ENCODE data around the gene PAWR.

PAWR gene

DNA sequence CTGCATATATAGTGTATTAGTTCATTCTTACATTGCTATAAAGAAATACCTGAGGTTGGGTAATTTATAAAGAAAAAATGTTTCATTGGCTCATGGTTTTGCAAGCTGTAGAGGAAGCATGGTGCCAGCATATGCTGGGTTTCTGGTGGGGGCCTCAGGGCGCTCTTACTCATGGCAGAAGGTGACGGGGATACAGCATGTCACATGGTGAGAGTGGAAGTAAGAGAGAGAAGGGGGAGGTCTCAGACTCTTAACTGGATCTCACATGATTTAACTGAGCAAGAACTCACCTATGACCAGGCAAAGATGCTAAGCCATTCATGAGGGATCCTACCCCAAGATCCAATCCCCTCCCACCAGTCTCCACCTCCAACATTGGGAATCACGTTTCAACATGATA, 15.9 kb upstream of the PAWR start:
- Histone ChIP-seq H3K4me1 (no peaks in the 10 kb centered on the region), H3K36me3 (no peaks in the 10 kb centered on the region), H3K4me2 (no peak overlapping the region), H3K9me3 (replicated peaks in 1 of 11) (peaks cover 7 to 14% (median 11%) of the 10 kb centered on the region in 11 experiments; a peak in 21 of 22 replicates), H3K27ac (no peak overlapping the region), H3K27me3 (no peaks in the 10 kb centered on the region), H4K20me1 (no peaks in the 10 kb centered on the region), H3K4me3 (no peak overlapping the region), H3K9ac (no peak overlapping the region)
- no peak for TF ChIP-seq Cebpa-rat (IDR thresholded peaks at IDR 0.05)

DNA sequence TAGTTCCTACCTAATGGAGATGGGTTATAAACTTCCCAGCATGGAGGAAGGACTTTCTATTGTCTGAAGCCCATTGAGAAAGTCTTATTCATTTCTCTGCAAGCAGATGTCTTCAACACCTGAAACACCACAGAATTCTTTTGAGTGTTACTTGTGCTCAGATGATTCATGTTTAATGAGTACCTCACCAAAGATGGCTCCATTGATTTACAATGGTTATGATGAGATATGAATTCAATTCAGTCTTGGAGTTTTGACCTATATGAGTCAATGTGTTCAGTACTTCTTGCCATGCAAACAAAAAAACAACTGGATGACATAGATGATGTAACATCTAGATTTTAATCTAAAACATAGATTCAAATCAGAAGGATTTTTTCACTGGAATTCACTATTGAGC, 15.4 kb upstream of the PAWR start:
- H3K36me3 ChIP-seq = no peaks in the 10 kb centered on the region
- no peak overlapping the region for H3K9ac ChIP-seq
- H3K9me3 ChIP-seq (replicated peaks in 1 of 11) = peaks cover 6 to 8% (median 7%) of the 10 kb centered on the region in 11 experiments; a peak in 21 of 22 replicates
- no peak for TF ChIP-seq Cebpa-rat (IDR thresholded peaks at IDR 0.05)
- no peaks in the 10 kb centered on the region for H4K20me1 ChIP-seq
- no peak overlapping the region for H3K27ac ChIP-seq
- H3K4me2 ChIP-seq = no peak overlapping the region
- no peaks in the 10 kb centered on the region for H3K27me3 ChIP-seq
- H3K4me3 ChIP-seq = no peak overlapping the region
- no peaks in the 10 kb centered on the region for H3K4me1 ChIP-seq

DNA sequence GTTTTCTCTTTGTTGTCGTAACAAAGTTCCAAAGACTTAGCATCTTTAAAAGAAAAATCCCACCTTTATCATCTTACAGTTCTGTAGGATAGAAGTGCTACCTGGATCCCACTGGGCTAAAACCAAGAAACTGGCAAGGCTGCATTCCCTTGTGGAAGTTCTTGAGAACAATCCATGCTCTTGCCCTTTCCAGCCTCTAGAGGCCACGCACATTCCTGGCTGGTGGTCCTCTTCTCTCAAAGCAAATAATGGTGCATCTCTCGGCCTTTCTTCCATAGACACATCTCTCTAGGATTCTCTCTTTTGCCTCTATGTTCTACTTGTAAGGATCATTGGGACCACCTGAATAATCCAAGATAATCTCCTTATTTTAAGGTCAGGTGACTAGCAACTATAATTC, 8.2 kb upstream of the PAWR start:
- no peak overlapping the region for H3K27ac ChIP-seq
- H3K36me3 ChIP-seq = no peaks in the 10 kb centered on the region
- no peaks in the 10 kb centered on the region for H3K4me1 ChIP-seq
- H3K9me3 ChIP-seq (replicated peaks in 1 of 11) = no peaks in the 10 kb centered on the region
- H3K4me2 ChIP-seq = no peak overlapping the region
- no peak overlapping the region for H3K9ac ChIP-seq
- no peak overlapping the region for H3K4me3 ChIP-seq
- no peak for TF ChIP-seq Cebpa-rat (IDR thresholded peaks at IDR 0.05)
- H3K27me3 ChIP-seq = no peaks in the 10 kb centered on the region
- no peaks in the 10 kb centered on the region for H4K20me1 ChIP-seq

DNA sequence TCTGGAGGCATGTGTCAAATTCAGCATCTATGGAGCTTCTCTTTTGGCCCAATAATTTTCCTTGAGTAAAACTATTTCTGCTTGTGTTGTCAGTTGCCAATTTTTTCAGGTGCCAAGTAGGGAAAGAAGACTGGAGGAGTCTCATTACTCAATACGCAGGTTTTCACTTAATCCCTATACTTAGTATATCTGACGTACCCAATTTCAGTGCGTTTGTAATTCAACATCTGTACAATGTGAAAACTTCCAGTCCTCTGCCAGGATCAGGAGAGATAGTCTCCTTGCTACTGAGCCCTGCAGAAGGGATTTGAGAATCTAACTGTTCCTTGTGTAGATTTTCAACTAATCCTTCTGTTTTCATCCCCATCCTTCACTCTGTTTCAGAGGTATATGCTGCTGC, 5.7 kb upstream of the PAWR start:
- Histone ChIP-seq H3K9ac (no peak overlapping the region), H3K4me3 (no peak overlapping the region), H3K4me2 (no peak overlapping the region), H3K9me3 (replicated peaks in 1 of 11) (no peaks in the 10 kb centered on the region), H3K4me1 (peaks cover 0 to 4% (median under 1%) of the 10 kb centered on the region in 10 experiments; a peak in 3 of 20 replicates), H3K27ac (no peak overlapping the region), H3K27me3 (peaks cover 21 to 24% (median 23%) of the 10 kb centered on the region in 11 experiments), H3K36me3 (no peaks in the 10 kb centered on the region), H4K20me1 (peaks cover 0 to 10% (median 0%) of the 10 kb centered on the region in 11 experiments; a peak in 3 of 22 replicates)
- TF ChIP-seq Cebpa-rat (IDR thresholded peaks at IDR 0.05) = no peak

DNA sequence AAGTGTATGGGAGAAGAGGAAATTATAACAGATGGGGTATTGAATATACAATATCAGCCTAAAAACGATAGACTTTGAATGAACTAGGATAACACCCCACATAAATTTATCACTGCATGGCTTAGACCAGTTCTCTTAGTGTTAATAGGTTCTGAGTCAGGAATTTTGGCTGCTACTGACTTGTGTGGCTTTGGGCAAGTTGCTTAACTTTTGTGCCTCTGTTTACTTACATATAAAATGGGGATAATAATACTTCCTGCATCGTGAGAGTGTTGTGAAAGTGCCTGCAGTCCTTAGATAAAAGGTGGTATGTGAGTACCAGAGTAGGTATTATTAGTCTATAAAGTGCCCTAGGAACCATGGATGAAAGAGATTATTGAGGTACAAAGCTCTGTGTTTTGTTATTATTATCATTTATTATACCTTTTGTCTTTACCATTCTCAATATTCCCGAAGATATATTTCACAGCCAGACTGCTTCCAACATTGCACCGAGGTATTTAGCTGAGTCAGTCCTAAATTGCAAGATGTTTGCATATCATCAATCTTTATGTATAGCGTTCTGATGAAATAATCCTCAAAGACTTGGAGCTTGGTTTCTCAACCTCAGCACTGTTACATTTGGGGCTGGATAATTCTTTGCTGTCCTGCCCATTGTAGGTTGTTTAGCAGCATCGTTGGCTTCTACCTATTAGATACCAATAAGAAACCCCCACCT, 2.3 kb upstream of the PAWR start:
- Histone ChIP-seq H3K4me3 (no peak overlapping the region), H4K20me1 (peaks cover 0 to 10% (median 0%) of the 10 kb centered on the region in 11 experiments; a peak in 3 of 22 replicates), H3K4me1 (peaks cover under 1 to 20% (median 10%) of the 10 kb centered on the region in 10 experiments; a peak in 14 of 20 replicates), H3K9me3 (replicated peaks in 1 of 11) (no peaks in the 10 kb centered on the region), H3K9ac (no peak overlapping the region), H3K36me3 (no peaks in the 10 kb centered on the region), H3K27me3 (peaks cover 52 to 58% (median 56%) of the 10 kb centered on the region in 11 experiments), H3K27ac (no peak overlapping the region), H3K4me2 (no peak overlapping the region)
- TF ChIP-seq Cebpa-rat (IDR thresholded peaks at IDR 0.05) = no peak

DNA sequence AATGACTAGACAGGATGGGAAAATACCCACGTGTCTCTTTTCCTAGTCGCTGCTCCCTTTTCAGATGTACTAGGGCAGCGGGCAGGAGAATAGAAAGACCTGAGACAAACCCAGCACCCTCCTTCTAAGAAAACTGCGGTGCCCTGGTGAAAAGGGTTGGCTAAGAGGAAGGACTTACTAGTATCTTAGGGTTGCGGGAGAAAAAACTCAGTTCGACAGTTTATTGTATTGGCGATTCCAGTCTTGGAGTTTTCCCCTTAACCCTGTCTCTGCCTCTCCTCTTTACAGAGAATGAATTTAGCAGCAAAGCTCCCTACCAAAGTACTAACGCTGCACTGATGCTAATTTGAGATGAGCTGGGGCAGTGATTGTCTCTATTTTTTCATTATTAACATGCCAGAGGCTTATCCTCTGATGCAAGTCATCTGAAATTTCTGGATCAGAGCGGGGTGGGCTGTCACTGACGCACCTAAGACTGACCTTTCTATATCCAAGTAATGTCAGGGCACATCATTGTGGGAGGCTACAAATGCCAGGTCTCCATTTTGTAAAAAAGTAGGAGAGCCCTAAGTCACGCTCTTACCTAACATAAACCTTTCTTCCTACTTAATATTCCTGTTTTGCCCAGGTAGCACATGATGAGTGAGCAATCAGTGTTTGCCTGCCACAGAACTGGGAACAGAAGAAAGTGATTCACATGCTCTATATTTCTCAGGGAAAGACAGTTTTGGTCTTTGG, 916 bp upstream of the PAWR start:
- peak overlapping the region; percentile 76 to 92 (median 88) for H3K4me2 ChIP-seq
- TF ChIP-seq Cebpa-rat (IDR thresholded peaks at IDR 0.05) = no peak
- peaks cover 0 to 15% (median 0%) of the 10 kb centered on the region in 11 experiments; a peak in 5 of 22 replicates for H4K20me1 ChIP-seq
- no peaks in the 10 kb centered on the region for H3K9me3 ChIP-seq (replicated peaks in 1 of 11)
- no peaks in the 10 kb centered on the region for H3K36me3 ChIP-seq
- H3K4me3 ChIP-seq = peak overlapping the region; percentile 73 to 96 (median 90)
- peaks cover 6 to 33% (median 18%) of the 10 kb centered on the region in 10 experiments; a peak in 19 of 20 replicates for H3K4me1 ChIP-seq
- H3K9ac ChIP-seq = peak overlapping the region; percentile 39 to 85 (median 81); a peak in 15 of 22 replicates
- peaks cover 52 to 65% (median 60%) of the 10 kb centered on the region in 11 experiments for H3K27me3 ChIP-seq
- H3K27ac ChIP-seq = no peak overlapping the region

DNA sequence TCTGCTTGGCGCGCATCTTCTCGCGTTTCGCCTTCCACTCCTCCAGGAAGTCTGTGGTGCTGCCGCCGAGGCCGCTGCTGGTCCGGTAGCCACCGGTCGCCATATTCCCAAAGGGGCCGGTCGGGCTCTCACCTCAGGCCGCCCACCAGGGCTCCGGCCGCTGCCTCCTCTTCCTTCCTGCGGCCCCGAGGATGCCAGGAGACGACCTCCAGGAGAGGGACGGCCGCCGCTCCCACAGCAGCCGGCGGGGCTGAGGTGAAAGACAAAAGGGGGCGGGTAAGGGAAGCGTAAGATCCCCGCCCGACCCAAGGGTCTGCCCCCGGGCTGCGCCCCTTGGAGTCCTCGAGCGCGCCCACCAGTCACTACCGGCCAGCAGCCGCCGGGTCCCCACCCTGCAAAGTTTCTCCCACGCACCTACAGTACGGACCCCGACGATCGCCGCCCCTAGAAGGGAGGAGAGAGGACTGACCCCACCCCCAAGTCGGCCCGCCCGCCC, 574 bp downstream of the PAWR start:
- Histone ChIP-seq H3K9ac (peak overlapping the region; percentile 74 to 85 (median 81)), H3K4me3 (peak overlapping the region; percentile 73 to 96 (median 90)), H3K4me2 (peak overlapping the region; percentile 76 to 92 (median 88)), H4K20me1 (peaks cover 0 to 24% (median 0%) of the 10 kb centered on the region in 11 experiments; a peak in 7 of 22 replicates), H3K4me1 (peaks cover 11 to 37% (median 21%) of the 10 kb centered on the region in 10 experiments; a peak in 19 of 20 replicates), H3K9me3 (replicated peaks in 1 of 11) (no peaks in the 10 kb centered on the region), H3K27ac (peak overlapping the region in 10 of 11 experiments; percentile 43 to 82 (median 76); a peak in 20 of 22 replicates), H3K36me3 (no peaks in the 10 kb centered on the region), H3K27me3 (peaks cover 52 to 65% (median 60%) of the 10 kb centered on the region in 11 experiments)
- no peak for TF ChIP-seq Cebpa-rat (IDR thresholded peaks at IDR 0.05)

DNA sequence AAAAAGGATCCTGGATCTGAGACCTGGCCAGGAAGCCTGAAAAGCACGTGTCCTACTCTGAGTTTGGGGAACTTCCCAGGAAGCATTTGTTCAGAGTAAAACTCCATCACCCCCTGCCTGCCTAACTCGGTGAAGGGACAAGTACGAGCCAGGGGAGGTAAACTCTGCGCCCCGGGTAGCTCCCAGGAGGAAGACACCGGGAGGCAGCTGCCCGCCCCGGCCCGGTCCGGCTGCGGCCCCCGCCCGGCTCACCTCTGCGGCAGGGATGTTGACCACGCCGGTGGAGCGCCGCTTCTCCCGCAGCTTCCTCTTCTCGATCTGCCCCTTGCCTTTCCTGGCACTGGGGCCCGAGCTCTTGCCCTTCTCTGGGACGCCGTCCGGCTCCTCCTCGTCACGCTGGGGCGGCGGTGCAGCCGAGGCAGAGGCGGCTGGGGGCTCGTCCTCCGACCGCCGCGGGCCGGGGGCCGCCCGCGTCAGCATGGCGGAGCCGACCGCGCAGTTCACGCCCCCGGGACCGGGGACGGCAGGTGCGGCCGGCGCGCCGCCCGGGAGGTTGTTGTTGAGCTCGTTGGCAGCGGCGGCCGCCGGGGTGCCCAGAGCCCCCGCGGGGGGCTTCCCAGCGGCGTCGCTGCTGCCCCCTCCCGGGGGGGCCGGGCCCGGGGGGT, 1.2 kb downstream of the PAWR start:
- H3K4me2 ChIP-seq = peak overlapping the region; percentile 76 to 92 (median 88)
- H3K9ac ChIP-seq = peak overlapping the region; percentile 74 to 85 (median 81)
- peak overlapping the region in 10 of 11 experiments; percentile 43 to 82 (median 76); a peak in 20 of 22 replicates for H3K27ac ChIP-seq

More for the DNA sequence above, 1.2 kb downstream of the PAWR start:
- peak overlapping the region; percentile 73 to 96 (median 90) for H3K4me3 ChIP-seq
- H3K27me3 ChIP-seq = peaks cover 52 to 65% (median 60%) of the 10 kb centered on the region in 11 experiments
- H3K9me3 ChIP-seq (replicated peaks in 1 of 11) = no peaks in the 10 kb centered on the region
- peaks cover 0 to 29% (median 0%) of the 10 kb centered on the region in 11 experiments; a peak in 7 of 22 replicates for H4K20me1 ChIP-seq
- no peak for TF ChIP-seq Cebpa-rat (IDR thresholded peaks at IDR 0.05)
- no peaks in the 10 kb centered on the region for H3K36me3 ChIP-seq
- H3K4me1 ChIP-seq = peaks cover 11 to 37% (median 21%) of the 10 kb centered on the region in 10 experiments; a peak in 19 of 20 replicates
